Measurements from ENCODE around the gene MTRF1. TPM values are rescaled to one million over a fixed set of nuclear protein-coding genes. Genes with fewer than 3 reads are reported as not detected.

The MTRF1 gene
- total and polyA plus RNA-seq, 11 donors, result 8.3 to 12.0 (median 10.1) TPM

- Histone ChIP-seq H3K9me3 (no peaks in the 10 kb centered on the region), H3K27me3 (no peaks in the 10 kb centered on the region), H3K36me3 (peaks cover 0 to 54% (median 35%) of the 10 kb centered on the region in 9 donors), H3K27ac (no peak overlapping the region), H3K4me3 (no peak overlapping the region), H3K4me1 (peaks cover 0 to 14% (median 5%) of the 10 kb centered on the region in 12 donors)
- ATAC-seq (no peak), DNase-seq (no peak)
- TF ChIP-seq, protein P1, sequence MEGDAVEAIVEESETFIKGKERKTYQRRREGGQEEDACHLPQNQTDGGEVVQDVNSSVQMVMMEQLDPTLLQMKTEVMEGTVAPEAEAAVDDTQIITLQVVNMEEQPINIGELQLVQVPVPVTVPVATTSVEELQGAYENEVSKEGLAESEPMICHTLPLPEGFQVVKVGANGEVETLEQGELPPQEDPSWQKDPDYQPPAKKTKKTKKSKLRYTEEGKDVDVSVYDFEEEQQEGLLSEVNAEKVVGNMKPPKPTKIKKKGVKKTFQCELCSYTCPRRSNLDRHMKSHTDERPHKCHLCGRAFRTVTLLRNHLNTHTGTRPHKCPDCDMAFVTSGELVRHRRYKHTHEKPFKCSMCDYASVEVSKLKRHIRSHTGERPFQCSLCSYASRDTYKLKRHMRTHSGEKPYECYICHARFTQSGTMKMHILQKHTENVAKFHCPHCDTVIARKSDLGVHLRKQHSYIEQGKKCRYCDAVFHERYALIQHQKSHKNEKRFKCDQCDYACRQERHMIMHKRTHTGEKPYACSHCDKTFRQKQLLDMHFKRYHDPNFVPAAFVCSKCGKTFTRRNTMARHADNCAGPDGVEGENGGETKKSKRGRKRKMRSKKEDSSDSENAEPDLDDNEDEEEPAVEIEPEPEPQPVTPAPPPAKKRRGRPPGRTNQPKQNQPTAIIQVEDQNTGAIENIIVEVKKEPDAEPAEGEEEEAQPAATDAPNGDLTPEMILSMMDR (IDR thresholded peaks at IDR 0.05), result no peak
- no peak for TF ChIP-seq POLR2A (IDR thresholded peaks at IDR 0.05)
- intact Hi-C loops (cut with DNase I), result loop anchor here in 4 of 10 donors (5.0 to 10.0 kb wide), 5 partner anchors 52 to 488 kb away; partner anchors contain the start of genes KBTBD7 (in 3 of the 4), KBTBD6 (in 1 of the 4), MRPS31 (in 1 of the 4) and NAA16 (in 1 of the 4)
- 94 to 96% (median 94%) methylated on average over 6 of the region's 6 CpGs for WGBS, 4 donors
These were observed 3.4 kb downstream of the MTRF1 start for GRCh38 chr13:41259875-41260501.

GRCh38 chr13:41257535-41257934 lies 5.8 kb downstream of the MTRF1 start:
- no peak for ATAC-seq
- TF ChIP-seq POLR2A (IDR thresholded peaks at IDR 0.05), result no peak
- TF ChIP-seq, protein P1 (IDR thresholded peaks at IDR 0.05), result no peak
- H3K4me1 ChIP-seq, result peaks cover 0 to 6% (median under 1%) of the 10 kb centered on the region in 12 donors

DNA sequence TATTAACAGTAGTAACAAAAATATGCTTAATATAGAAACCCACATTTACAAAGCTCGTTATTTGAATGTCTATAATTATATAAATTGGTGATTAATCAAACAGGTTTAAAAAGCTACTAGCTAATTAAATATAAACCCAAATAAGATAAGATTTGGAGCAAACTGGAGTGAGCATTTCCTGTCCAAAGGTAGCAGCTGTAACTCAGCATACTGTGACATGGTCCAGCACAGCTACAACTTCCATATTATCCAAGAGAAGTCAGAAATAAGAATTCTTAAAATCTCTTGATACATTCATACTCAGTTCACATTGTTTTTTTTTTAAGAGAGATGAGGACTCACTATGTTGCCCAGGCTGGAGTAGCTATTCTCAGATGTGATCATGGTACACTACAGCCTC lies 8.5 kb downstream of the MTRF1 start:
- WGBS, 4 donors, result 86 to 93% (median 90%) methylated on average over 1 of the region's 1 CpG
- no peaks in the 10 kb centered on the region for H3K9me3 ChIP-seq
- intact Hi-C loops (cut with DNase I), result no loop called here
- H3K4me3 ChIP-seq, result no peak overlapping the region
- ATAC-seq, result no peak
- peaks cover 0 to 85% (median 64%) of the 10 kb centered on the region in 9 donors for H3K36me3 ChIP-seq
- no peaks in the 10 kb centered on the region for H3K27me3 ChIP-seq
- DNase-seq, result no peak
- no peak for TF ChIP-seq POLR2A (IDR thresholded peaks at IDR 0.05)
- H3K4me1 ChIP-seq, result peaks cover 0 to 4% (median 0%) of the 10 kb centered on the region in 12 donors
- no peak overlapping the region for H3K27ac ChIP-seq

More at GRCh38 chr13:41257535-41257934, 5.8 kb downstream of the MTRF1 start:
- Histone ChIP-seq H3K4me3 (no peak overlapping the region), H3K36me3 (peaks cover 0 to 77% (median 60%) of the 10 kb centered on the region in 9 donors), H3K9me3 (no peaks in the 10 kb centered on the region), H3K27ac (no peak overlapping the region), H3K27me3 (no peaks in the 10 kb centered on the region)
- no peak for DNase-seq
- intact Hi-C loops (cut with DNase I), result no loop called here

DNA sequence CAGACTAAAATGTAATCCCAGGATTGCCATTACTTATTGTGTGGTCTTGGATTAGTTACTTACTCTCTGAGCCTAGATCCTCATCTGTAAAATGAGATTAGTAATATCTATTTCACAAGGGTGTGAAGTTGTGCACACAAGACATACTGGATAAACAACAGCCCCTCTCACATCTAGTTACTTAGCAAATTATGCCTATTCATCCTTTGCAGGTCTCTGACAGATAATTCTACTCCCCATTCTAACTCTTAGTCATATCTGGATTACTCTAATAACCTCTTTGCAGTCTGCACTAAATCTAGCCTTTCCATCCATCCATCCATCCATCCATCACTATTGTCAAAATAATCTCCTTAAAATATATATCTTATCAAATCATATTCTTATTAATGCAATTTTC lies 12.4 kb downstream of the MTRF1 start:
- ATAC-seq, result no peak
- Histone ChIP-seq H3K27ac (no peak overlapping the region), H3K4me3 (no peak overlapping the region), H3K4me1 (peaks cover 0 to 9% (median 0%) of the 10 kb centered on the region in 12 donors), H3K9me3 (no peaks in the 10 kb centered on the region), H3K27me3 (no peaks in the 10 kb centered on the region), H3K36me3 (peaks cover 0 to 69% (median 53%) of the 10 kb centered on the region in 9 donors)
- no peak for DNase-seq
- TF ChIP-seq POLR2A (IDR thresholded peaks at IDR 0.05), result no peak
- TF ChIP-seq, protein P1 (IDR thresholded peaks at IDR 0.05), result no peak
- intact Hi-C loops (cut with DNase I), result no loop called here

Data from heart left ventricle (tissue), 16 donors.